Right atrium auricular region (tissue), 2 donors: ENCODE results near the gene IMPA2. TPM values are rescaled to one million over a fixed set of nuclear protein-coding genes. Genes with fewer than 3 reads are reported as not detected.

ENCODE experiments used
- DNase-seq: peaks from one replicate; pipeline ENCODE4 v3.0.0-alpha.2; 2019; ENCODE audit warnings: low spot score
- H3K27ac ChIP-seq, 2 donors: fragments of 200-600 bp; sonication (generic); 1 replicate in 1 of 2; 2 replicates in 1 of 2; pipeline ENCODE4 v1.5.1; 2016 to 2019
- H3K27me3 ChIP-seq, 2 donors: fragments of 200-600 bp; sonication (generic); one replicate each; pipeline versions ENCODE4 v1.5.1 to v1.6.0; 2017 to 2019
- H3K36me3 ChIP-seq: fragments of 200-600 bp; sonication (generic); one replicate; pipeline ENCODE4 v1.5.1; 2016
- H3K4me1 ChIP-seq, 2 donors: fragments of 200-600 bp; sonication (generic); one replicate each; pipeline versions ENCODE4 v1.5.1 to v1.6.0; 2017 to 2019
- H3K4me3 ChIP-seq, 2 donors: fragments of 200-600 bp; sonication (generic); 1 replicate in 1 of 2; 2 replicates in 1 of 2; pipeline ENCODE4 v1.5.1; 2017 to 2019; ENCODE audit warnings: mild to moderate bottlenecking in 1 of 2, moderate library complexity in 1 of 2
- H3K9me3 ChIP-seq, 2 donors: fragments of 200-600 bp; sonication (generic); one replicate each; pipeline ENCODE4 v1.5.1; 2019
- total RNA-seq, 2 donors: library from RNA; depleted of rRNA; stranded (reverse); fragments of >200 nt; gene quantifications; one replicate each; pipeline ENCODE4 v1.1.0, GENCODE V29; 2016
- TF ChIP-seq, protein P1 (sequence below), 2 donors: fragments of 200-600 bp; sonication (generic); IDR thresholded peaks; one replicate each; pipeline ENCODE4 v1.5.1; 2019; ENCODE audit warnings: antibody characterized with exemption in 2 of 2

IMPA2 gene
- total RNA-seq, 2 donors from 2014 or later, result 20.2 to 22.9 TPM

DNA sequence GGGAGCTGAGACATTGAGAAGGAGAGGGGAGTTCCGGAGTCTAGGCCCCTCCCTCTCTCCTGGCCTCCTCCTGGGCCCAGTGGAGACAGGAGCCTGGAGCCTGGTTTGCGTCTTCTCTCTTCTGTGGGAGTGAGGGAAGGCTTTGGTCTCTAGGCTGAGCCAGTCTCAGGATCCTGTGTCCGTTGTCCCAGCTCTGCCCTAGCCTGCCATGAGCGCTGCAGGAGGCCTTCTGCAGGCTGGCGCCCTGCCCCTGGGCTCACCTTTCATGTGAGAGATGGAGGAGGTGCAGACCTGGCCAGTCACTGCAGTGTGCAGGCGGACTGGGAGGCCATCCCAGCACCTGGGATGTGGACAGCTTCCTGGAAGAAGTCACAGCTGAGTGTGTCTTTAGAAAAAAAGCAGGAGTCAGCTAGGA is 8.7 kb downstream of the IMPA2 start:
- Histone ChIP-seq H3K9me3 (no peaks in the 10 kb centered on the region), H3K27me3 (no peaks in the 10 kb centered on the region), H3K27ac (no peak overlapping the region), H3K36me3 (no peaks in the 10 kb centered on the region), H3K4me3 (no peak overlapping the region), H3K4me1 (peaks cover 0 to 23% of the 10 kb centered on the region in 2 donors)
- DNase-seq, result no peak
- TF ChIP-seq, protein P1, sequence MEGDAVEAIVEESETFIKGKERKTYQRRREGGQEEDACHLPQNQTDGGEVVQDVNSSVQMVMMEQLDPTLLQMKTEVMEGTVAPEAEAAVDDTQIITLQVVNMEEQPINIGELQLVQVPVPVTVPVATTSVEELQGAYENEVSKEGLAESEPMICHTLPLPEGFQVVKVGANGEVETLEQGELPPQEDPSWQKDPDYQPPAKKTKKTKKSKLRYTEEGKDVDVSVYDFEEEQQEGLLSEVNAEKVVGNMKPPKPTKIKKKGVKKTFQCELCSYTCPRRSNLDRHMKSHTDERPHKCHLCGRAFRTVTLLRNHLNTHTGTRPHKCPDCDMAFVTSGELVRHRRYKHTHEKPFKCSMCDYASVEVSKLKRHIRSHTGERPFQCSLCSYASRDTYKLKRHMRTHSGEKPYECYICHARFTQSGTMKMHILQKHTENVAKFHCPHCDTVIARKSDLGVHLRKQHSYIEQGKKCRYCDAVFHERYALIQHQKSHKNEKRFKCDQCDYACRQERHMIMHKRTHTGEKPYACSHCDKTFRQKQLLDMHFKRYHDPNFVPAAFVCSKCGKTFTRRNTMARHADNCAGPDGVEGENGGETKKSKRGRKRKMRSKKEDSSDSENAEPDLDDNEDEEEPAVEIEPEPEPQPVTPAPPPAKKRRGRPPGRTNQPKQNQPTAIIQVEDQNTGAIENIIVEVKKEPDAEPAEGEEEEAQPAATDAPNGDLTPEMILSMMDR (IDR thresholded peaks at IDR 0.05), result no peak

DNA sequence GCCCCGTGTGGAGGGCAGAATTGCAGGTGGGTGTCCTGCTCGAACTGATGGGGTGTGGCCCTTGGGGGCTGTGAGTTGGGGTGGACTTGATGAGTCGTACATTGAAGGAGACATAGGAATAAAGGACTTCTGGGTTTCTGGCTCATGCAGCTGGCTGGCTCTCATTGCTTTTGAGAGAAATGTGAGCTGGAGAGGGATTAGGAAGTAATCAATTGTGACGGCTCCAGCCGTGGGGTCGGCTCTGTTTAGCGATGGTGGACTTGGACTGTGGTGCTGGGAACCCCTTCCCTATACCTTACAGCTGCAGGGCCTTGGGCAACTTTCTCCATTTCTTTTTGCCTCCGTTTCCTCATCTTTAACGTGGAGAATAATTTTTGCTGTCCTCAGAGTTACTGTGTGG is 9.2 kb downstream of the IMPA2 start:
- TF ChIP-seq, protein P1 (IDR thresholded peaks at IDR 0.05), result no peak
- no peaks in the 10 kb centered on the region for H3K9me3 ChIP-seq
- peaks cover 0 to 29% of the 10 kb centered on the region in 2 donors for H3K4me1 ChIP-seq
- no peak overlapping the region for H3K4me3 ChIP-seq
- no peaks in the 10 kb centered on the region for H3K36me3 ChIP-seq
- no peaks in the 10 kb centered on the region for H3K27me3 ChIP-seq
- H3K27ac ChIP-seq, result no peak overlapping the region
- no peak for DNase-seq

DNA sequence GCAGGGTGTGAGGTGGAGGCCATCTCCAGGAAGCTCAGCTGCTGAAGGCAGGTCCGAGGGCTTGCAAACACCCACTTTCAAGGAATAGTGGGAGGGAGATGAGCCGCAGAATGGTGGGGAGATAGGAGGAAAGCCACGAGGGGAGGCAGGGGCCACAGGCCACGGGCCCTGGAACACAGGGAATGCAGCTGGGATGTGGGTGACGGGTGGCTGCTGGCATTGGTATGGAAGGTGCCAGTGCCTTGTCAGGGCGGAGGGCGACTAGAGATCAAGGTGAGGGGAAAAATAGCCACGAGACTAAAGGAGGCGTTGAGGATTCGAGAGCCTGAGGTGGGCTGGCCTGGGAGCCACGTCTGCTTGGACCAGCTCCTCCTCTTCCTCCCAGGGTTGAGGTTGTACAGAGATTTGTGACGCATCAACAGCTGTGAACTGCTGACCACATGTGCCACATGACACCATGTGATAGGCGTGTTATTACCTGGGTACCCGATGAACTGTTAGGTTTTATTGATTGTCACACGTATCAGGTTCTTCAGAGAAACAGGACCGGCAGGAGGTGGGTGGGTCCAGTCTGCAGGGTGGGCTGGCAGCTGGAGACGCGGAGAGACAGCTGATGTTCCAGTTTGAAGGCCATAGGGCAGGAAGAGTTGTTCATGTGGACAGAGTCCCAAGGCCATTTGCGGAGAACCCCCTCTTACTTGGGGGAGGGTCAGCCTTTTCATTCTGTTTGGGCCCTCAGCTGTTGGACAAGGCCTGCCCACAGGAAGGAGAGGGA is 9.9 kb downstream of the IMPA2 start:
- Histone ChIP-seq H3K27ac (no peak overlapping the region), H3K27me3 (no peaks in the 10 kb centered on the region), H3K36me3 (no peaks in the 10 kb centered on the region), H3K9me3 (no peaks in the 10 kb centered on the region), H3K4me1 (peaks cover 0 to 31% of the 10 kb centered on the region in 2 donors), H3K4me3 (no peak overlapping the region)
- no peak for DNase-seq
- TF ChIP-seq, protein P1 (IDR thresholded peaks at IDR 0.05), result no peak

DNA sequence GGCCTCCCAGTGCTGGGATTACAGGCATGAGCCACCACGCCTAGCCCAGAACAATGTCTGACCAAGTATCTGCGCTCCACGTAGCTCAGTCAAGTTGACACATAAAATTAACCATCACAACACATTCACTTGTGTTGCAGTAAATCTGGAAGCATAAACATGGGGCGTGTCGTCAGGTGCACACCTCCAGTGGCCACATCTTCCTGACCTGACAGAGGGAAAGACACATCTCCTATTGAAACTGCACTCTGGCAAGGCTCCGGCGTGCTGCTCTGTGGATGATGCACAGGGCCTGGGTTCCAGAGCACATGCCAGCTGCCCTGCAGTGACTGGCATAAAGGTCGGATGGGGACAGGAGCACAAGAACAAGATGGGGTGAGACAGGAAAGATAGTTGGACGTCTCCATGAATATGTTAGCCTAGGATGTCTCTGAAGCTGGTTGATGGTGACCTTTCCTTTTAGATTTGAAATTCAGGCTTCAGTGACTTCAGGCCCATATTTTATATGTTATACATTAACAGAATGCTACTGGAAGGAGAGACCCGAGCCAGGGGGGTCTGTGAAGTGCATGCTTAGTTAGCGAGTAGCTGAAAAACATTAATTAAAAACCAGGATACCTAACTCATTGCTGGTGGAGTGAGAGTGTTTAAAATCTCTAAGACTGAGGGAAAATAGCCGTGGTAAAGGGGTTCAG is 10.9 kb downstream of the IMPA2 start:
- Histone ChIP-seq H3K4me3 (no peak overlapping the region), H3K9me3 (no peaks in the 10 kb centered on the region), H3K27me3 (no peaks in the 10 kb centered on the region), H3K27ac (no peak overlapping the region), H3K4me1 (peaks cover 0 to 23% of the 10 kb centered on the region in 2 donors), H3K36me3 (no peaks in the 10 kb centered on the region)
- no peak for DNase-seq
- TF ChIP-seq, protein P1 (IDR thresholded peaks at IDR 0.05), result no peak

DNA sequence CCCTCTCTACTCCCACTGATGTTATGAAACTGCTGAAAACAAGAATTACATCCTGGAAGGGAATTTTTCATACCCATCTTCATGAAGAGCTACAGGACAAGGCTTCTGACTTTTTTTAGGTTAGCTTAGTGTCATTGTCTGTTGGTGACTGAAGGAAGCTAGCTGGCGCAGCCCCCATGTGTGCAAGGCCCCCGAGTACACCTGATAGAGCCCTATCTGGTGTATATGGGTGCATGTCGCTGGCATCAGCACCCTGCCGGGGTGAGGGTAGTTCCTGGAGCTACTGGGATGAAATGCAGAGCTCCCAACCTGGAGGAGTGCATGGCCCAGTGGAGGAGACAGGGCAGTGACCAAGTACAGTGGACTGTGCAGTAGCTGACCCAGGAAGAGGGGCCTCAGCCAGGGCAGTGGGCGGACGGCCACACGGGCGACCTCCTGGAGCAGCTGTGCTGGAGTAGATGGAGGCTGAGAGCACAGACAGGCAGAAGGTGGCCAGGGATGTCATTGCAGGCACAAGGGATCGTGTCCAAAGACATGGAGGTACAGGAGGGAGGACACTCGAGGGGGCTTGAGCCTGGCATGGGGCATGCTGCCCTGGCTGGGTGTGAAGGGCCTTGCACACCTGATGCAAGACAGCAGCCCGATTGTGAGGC is 12.1 kb downstream of the IMPA2 start:
- TF ChIP-seq, protein P1 (IDR thresholded peaks at IDR 0.05), result no peak
- H3K4me3 ChIP-seq, result no peak overlapping the region
- peak overlapping the region in 1 of 2 donors; percentile 55 for H3K27ac ChIP-seq
- H3K27me3 ChIP-seq, result no peaks in the 10 kb centered on the region
- no peak for DNase-seq
- peaks cover 0 to 19% of the 10 kb centered on the region in 2 donors for H3K4me1 ChIP-seq
- H3K36me3 ChIP-seq, result no peaks in the 10 kb centered on the region
- no peaks in the 10 kb centered on the region for H3K9me3 ChIP-seq
